COR-L47 (cell line): Measurements from ENCODE around the gene NUTM2E.
"Not testable (repeated sequence)": the region's sequence is repeated elsewhere in the genome, so short reads cannot be mapped to it uniquely, and the experiment has no call there.

Source experiments
- DNase-seq: peaks from one replicate; lab custom pipeline; 2025; lab: John Stamatoyannopoulos, UW

Gene NUTM2E

GRCh38 chr10:79826496-79827215, at the start of gene NUTM2E:
TSS of gene NUTM2E (plus strand) at chr10:79826739. CDS start at chr10:79841741, 15,002 bp downstream.
- DNase-seq, result peak; percentile 17

- DNase-seq, result not testable (repeated sequence)
Observed at GRCh38 chr10:79777997-79778396, 48.5 kb upstream of the NUTM2E start.

GRCh38 chr10:79779310-79779938, 47.1 kb upstream of the NUTM2E start:
- not testable (repeated sequence) for DNase-seq

- not testable (repeated sequence) for DNase-seq
Observed at GRCh38 chr10:79779992-79780391, 46.5 kb upstream of the NUTM2E start.

GRCh38 chr10:79781584-79781983, 45.0 kb upstream of the NUTM2E start:
- DNase-seq, result not testable (repeated sequence)

- not testable (repeated sequence) for DNase-seq
Observed at GRCh38 chr10:79787455-79787952, 39.0 kb upstream of the NUTM2E start.

GRCh38 chr10:79789351-79789750, 37.2 kb upstream of the NUTM2E start:
- not testable (repeated sequence) for DNase-seq

GRCh38 chr10:79791906-79792517, 34.5 kb upstream of the NUTM2E start:
- DNase-seq, result not testable (repeated sequence)

GRCh38 chr10:79799337-79799736, 27.2 kb upstream of the NUTM2E start:
- DNase-seq, result not testable (repeated sequence)

GRCh38 chr10:79805857-79806256, 20.7 kb upstream of the NUTM2E start:
- not testable (repeated sequence) for DNase-seq

GRCh38 chr10:79811895-79812294, 14.6 kb upstream of the NUTM2E start:
- not testable (repeated sequence) for DNase-seq

GRCh38 chr10:79816290-79816689, 10.2 kb upstream of the NUTM2E start:
- DNase-seq, result not testable (repeated sequence)

GRCh38 chr10:79823387-79823786, 3.2 kb upstream of the NUTM2E start:
- not testable (repeated sequence) for DNase-seq

- not testable (repeated sequence) for DNase-seq
Observed at GRCh38 chr10:79825587-79826011, 940 bp upstream of the NUTM2E start.

- DNase-seq, result not testable (repeated sequence)
Observed at GRCh38 chr10:79826131-79826495, 426 bp upstream of the NUTM2E start.

- DNase-seq, result not testable (repeated sequence)
Observed at GRCh38 chr10:79833833-79834232, 7.3 kb downstream of the NUTM2E start.

- DNase-seq, result not testable (repeated sequence)
Observed at GRCh38 chr10:79835891-79836290, 9.4 kb downstream of the NUTM2E start.

- DNase-seq, result not testable (repeated sequence)
Observed at GRCh38 chr10:79836891-79837290, 10.4 kb downstream of the NUTM2E start.

- not testable (repeated sequence) for DNase-seq
Observed at GRCh38 chr10:79838441-79838840, 11.9 kb downstream of the NUTM2E start.

- not testable (repeated sequence) for DNase-seq
Observed at GRCh38 chr10:79853191-79853854, 26.8 kb downstream of the NUTM2E start.

- not testable (repeated sequence) for DNase-seq
Observed at GRCh38 chr10:79862269-79862668, 35.7 kb downstream of the NUTM2E start.

GRCh38 chr10:79862803-79863202, 36.3 kb downstream of the NUTM2E start:
- DNase-seq, result not testable (repeated sequence)
